Measurements from ENCODE around the gene MGAT5B. TPM values are rescaled to one million over a fixed set of nuclear protein-coding genes. Genes with fewer than 3 reads are reported as not detected.
"Not testable (repeated sequence)": the region's sequence is repeated elsewhere in the genome, so short reads cannot be mapped to it uniquely, and the experiment has no call there.

The MGAT5B gene
- total RNA-seq, 2 donors from 2014 or later, result 0.14 to 4.1 TPM

GRCh38 chr17:76968707-76969597, 100.7 kb downstream of the MGAT5B start:
- peak overlapping the region in 1 of 2 donors; percentile 19 for H3K4me3 ChIP-seq
- no peak for TF ChIP-seq POLR2AphosphoS5 (IDR thresholded peaks at IDR 0.05)
- H3K4me1 ChIP-seq (replicated peaks), result no peaks in the 10 kb centered on the region
- no peak overlapping the region for H3K27ac ChIP-seq
- no peak for DNase-seq (ENCODE audit: low spot score)
- no peaks in the 10 kb centered on the region for H3K9me3 ChIP-seq
- H3K36me3 ChIP-seq, result no peaks in the 10 kb centered on the region
- peaks cover 7% of the 10 kb centered on the region for H3K27me3 ChIP-seq (replicated peaks; ENCODE audit: insufficient read depth)
- intact Hi-C loops (cut with DNase I), result no loop called here
- whole genome bisulfite sequencing, result 8% methylated on average over 44 of the region's 45 CpGs

- no peaks in the 10 kb centered on the region for H3K4me1 ChIP-seq (replicated peaks)
- no peak for DNase-seq (ENCODE audit: low spot score)
- no peak overlapping the region for H3K4me3 ChIP-seq
- no peak overlapping the region for H3K27ac ChIP-seq
- peaks cover 7% of the 10 kb centered on the region for H3K27me3 ChIP-seq (replicated peaks; ENCODE audit: insufficient read depth)
- no peaks in the 10 kb centered on the region for H3K36me3 ChIP-seq
- no peaks in the 10 kb centered on the region for H3K9me3 ChIP-seq
- no peak for TF ChIP-seq POLR2A (IDR thresholded peaks at IDR 0.05)
- no peak for TF ChIP-seq POLR2AphosphoS5 (IDR thresholded peaks at IDR 0.05)
- TF ChIP-seq, protein P1, sequence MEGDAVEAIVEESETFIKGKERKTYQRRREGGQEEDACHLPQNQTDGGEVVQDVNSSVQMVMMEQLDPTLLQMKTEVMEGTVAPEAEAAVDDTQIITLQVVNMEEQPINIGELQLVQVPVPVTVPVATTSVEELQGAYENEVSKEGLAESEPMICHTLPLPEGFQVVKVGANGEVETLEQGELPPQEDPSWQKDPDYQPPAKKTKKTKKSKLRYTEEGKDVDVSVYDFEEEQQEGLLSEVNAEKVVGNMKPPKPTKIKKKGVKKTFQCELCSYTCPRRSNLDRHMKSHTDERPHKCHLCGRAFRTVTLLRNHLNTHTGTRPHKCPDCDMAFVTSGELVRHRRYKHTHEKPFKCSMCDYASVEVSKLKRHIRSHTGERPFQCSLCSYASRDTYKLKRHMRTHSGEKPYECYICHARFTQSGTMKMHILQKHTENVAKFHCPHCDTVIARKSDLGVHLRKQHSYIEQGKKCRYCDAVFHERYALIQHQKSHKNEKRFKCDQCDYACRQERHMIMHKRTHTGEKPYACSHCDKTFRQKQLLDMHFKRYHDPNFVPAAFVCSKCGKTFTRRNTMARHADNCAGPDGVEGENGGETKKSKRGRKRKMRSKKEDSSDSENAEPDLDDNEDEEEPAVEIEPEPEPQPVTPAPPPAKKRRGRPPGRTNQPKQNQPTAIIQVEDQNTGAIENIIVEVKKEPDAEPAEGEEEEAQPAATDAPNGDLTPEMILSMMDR (IDR thresholded peaks at IDR 0.05), result no peak
- WGBS, result 4% methylated on average over 11 of the region's 13 CpGs
- intact Hi-C loops (cut with DNase I), result no loop called here
Observed at GRCh38 chr17:76969598-76970172, 101.5 kb downstream of the MGAT5B start.

- H3K4me3 ChIP-seq; H3K36me3 ChIP-seq; H3K27ac ChIP-seq; H3K27me3 ChIP-seq (replicated peaks; ENCODE audit: insufficient read depth); intact Hi-C loops (cut with DNase I); DNase-seq (ENCODE audit: low spot score); H3K9me3 ChIP-seq; H3K4me1 ChIP-seq (replicated peaks): not testable (repeated sequence)
- WGBS, result 89% methylated on average over 5 of the region's 5 CpGs
Observed at GRCh38 chr17:76970228-76970627, 102.0 kb downstream of the MGAT5B start.

GRCh38 chr17:76972046-76972641, 103.9 kb downstream of the MGAT5B start:
- intact Hi-C loops (cut with DNase I), result no loop called here
- Histone ChIP-seq H3K36me3 (no peaks in the 10 kb centered on the region), H3K4me3 (no peak overlapping the region), H3K27me3 (replicated peaks; ENCODE audit: insufficient read depth) (peaks cover 9% of the 10 kb centered on the region), H3K4me1 (replicated peaks) (no peaks in the 10 kb centered on the region), H3K9me3 (no peaks in the 10 kb centered on the region), H3K27ac (no peak overlapping the region)
- WGBS, result 51% methylated on average over 6 of the region's 6 CpGs
- TF ChIP-seq POLR2AphosphoS5 (IDR thresholded peaks at IDR 0.05) (no peak), POLR2A (IDR thresholded peaks at IDR 0.05) (no peak)
- TF ChIP-seq, protein P1 (IDR thresholded peaks at IDR 0.05), result no peak
- no peak for DNase-seq (ENCODE audit: low spot score)

DNA sequence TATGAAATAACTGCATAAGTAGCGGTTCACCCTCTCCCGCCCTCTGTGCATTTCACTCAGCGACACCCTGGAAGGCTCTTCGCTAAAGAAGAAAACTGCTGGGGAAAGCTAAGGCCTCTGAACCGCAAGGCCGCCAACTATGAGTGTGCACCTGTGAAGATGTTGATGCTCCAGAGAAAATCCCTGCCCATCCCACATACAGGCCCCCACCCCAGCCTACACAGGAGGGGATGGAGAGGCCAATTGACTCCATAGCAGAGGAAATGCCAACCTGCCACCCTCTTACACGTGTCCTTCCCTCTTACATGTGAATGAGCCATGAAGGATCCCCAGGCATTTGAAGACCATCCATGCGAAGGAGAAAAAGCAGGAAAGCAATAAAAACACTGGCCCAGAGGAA, 104.8 kb downstream of the MGAT5B start:
- H3K4me1 ChIP-seq (replicated peaks), result no peaks in the 10 kb centered on the region
- no peaks in the 10 kb centered on the region for H3K36me3 ChIP-seq
- H3K9me3 ChIP-seq, result no peaks in the 10 kb centered on the region
- TF ChIP-seq, protein P1 (IDR thresholded peaks at IDR 0.05), result no peak
- TF ChIP-seq POLR2AphosphoS5 (IDR thresholded peaks at IDR 0.05) (no peak), POLR2A (IDR thresholded peaks at IDR 0.05) (no peak)
- no peak overlapping the region for H3K4me3 ChIP-seq
- no peak overlapping the region for H3K27ac ChIP-seq
- intact Hi-C loops (cut with DNase I), result no loop called here
- peaks cover 9% of the 10 kb centered on the region for H3K27me3 ChIP-seq (replicated peaks; ENCODE audit: insufficient read depth)
- no peak for DNase-seq (ENCODE audit: low spot score)
- 79% methylated on average over 8 of the region's 8 CpGs for WGBS

Measured in prostate gland (tissue), 2 donors.